ENCODE measurements around the gene ZNF710.

Gene ZNF710

DNA sequence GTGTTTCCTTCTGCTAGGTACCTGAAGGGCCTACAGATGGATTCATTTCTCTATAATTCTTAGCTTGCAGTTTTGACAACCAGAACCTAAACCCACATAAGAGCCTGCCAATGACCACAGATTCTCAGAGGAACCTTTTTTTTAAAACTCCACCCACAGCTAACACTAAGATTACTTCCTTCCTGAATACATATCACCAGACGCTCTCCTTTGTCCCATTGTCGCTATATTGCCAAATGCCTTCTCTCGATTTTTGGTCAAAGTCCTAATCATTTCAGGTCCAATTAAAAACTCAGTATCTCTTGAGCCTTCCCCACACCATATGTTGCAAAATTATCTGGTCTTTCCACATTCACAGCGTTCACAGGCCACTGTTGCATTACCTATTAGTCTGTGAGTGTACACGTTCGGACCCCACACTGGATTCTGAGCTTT, 12.4 kb downstream of the ZNF710 start:
- H3K27ac ChIP-seq: no peak overlapping the region
- no peak for DNase-seq (ENCODE audit: low read depth, low spot score)

DNA sequence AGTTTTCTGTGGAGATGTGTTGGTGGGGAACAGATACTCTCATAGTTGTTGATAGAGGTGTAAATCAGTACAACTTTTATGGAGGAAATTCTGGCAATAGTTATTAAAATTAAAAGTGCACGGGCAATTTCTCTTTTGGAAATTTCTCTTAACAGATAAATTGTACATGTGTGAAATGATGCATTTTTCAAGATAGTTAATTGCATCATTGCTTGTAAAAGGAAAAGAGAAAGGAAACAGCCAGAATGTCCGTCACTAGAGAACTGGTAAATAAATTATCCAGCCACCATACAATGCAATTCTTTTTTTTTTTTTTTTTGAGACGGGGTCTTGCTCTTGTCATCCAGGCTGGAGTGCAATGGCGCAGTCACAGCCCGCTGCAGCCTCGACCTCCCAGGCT, 14.2 kb downstream of the ZNF710 start:
- no peak for DNase-seq (ENCODE audit: low read depth, low spot score)
- peak overlapping the region; percentile 43 for H3K27ac ChIP-seq

DNA sequence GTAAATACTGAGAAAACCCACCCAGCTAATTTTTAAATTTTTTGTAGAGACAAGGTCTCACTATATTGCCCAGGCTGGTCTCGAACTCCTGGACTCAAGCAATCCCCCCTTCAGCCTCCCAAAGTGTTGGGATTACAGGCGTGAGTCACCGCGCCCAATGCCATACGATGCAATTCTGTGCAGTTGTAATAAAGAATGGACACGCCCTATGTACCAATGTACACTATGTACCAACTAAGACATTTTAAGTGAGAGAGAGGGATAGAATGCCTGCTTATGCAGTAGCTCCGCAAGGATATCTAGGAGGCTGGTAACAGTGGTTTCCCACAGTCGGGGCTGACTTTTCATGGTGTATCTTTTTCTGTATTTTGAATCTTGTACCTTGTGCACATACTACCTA, 14.6 kb downstream of the ZNF710 start:
- DNase-seq (ENCODE audit: low read depth, low spot score): no peak
- H3K27ac ChIP-seq: peak overlapping the region; percentile 43

DNA sequence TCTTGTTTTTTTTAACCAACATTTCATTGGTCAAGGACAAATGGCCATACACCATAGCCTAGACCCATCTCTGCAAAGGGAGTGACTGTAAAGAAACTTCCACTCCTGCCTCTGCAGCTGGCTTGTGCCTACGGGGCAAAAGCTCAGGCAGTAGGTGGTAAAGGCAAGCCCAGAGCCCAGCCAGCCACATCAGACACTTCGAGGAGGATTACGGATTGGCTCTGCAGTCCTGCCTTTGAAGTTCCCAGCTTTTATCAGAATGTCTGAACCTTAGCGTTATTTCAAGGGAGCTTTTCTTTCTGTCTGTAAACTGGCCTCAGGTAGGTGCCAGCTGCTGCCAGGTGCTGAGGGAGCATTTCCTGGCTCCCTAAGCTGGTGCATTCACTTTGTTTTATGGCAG, 15.6 kb downstream of the ZNF710 start:
- peak overlapping the region; percentile 43 for H3K27ac ChIP-seq
- DNase-seq (ENCODE audit: low read depth, low spot score): no peak

DNA sequence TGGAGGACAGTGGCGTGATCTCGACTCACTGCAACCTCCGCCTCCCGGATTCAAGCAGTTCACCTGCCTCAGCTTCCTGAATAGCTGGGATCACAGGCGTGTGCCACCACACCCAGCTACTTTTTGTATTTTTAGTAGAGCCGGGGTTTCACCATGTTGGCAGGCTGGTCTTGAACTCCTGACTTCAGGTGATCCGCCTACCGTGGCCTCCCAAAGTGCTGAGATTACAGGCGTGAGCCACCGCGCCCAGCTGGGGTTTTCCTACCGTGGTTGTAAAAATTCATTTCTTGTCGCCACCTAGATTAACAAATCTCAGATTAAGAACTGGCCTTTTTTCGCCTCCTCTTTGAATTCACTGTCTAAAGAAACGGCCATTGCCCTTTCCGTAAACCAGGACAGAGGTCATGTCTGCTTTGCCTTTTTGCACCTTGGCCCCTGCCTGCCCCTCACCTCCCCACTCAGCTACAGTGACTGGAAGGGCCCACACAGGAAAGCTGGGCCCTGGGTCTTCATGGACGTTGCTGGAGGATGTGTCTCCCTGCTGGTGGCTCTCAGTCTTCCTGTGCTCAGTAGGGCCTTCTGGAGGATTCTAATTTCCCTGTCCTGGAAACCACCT, 17.2 kb downstream of the ZNF710 start:
- no peak for DNase-seq (ENCODE audit: low read depth, low spot score)

DNA sequence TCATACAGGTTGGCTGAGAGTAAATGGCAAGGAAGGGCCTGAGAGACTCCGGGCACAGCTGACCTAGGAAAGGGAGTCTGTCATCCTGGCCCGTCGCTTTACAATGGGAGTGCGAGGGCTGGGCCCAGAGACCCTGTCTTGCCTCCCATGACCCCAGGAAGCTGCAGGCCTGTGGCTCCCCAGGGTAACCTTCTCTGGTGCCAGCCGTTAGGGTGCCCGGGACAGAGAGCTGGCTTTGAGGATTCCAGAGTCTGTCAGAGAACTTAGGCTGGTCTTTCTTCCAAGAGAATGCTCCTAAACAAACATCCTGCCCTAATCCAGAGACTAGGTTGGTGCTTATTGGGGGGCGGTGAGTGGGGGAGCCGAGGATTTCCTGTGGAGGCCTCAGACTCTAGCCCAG, 18.5 kb downstream of the ZNF710 start:
- no peak for DNase-seq (ENCODE audit: low read depth, low spot score)
- H3K27ac ChIP-seq: no peak overlapping the region

More for the DNA sequence above, 17.2 kb downstream of the ZNF710 start:
- H3K27ac ChIP-seq: no peak overlapping the region

DNA sequence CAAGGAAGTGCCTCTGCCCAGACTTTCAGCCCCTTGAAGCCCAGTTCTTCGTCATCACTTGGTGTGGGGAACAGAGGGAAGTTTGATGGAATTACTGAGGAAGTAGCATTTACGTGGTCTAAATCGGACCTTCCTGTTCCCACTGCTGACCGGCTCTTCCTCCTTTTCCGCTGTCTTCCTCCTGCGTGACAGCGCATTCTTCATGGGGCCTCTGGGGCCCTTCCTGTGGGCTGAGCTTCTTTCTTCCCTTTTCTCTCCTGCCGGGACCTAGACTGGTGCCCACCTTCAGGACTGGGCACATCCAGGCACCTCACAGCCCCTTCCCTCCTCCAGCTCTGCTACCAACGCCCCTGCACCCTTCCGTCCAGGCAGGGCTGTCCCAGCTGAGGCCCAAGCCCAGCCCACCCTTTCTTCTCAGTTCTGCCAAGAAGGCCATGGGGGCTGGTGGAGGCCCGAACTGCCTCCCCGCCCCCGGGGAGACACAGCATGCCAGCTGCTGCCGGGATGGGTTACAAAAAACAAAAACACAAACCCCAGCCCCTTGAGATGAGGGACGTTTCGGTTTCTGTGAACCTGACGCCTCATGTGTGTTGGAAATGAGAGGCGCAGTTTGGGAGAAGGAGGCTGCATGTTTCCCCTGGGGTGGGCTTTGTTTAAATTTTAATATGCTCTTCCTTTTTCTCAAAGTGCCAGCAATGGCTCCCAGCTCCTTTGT, 19.1 kb downstream of the ZNF710 start:
- H3K27ac ChIP-seq: no peak overlapping the region
- no peak for DNase-seq (ENCODE audit: low read depth, low spot score)

DNA sequence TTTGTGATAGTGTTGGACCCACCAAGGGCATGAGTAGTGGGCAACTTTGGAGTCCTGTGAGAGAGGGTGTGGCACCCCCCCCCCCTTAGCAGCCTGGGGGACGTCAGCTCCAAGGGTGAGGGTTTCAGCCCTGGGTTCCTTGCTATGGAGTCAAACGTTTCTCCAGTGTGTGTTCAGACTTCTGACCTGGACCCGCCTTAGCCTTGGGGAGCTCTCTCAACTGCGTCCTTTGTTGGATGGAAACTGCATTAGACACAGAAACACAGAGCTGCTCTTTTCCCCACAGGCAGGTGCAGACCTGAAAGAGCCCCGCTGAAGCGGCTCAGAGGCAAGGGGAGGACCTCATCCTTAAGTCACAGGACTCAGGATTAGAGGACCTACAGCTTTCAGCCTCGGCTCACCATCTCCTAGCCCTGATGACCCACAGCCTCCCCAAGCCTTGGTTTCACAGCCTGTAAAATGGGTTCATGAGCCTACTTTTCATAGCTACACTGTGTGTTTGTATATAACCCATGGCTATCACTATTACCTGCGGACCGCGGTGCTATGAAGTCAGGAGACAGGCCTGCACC, 19.9 kb downstream of the ZNF710 start:
- H3K27ac ChIP-seq: no peak overlapping the region
- DNase-seq (ENCODE audit: low read depth, low spot score): no peak

DNA sequence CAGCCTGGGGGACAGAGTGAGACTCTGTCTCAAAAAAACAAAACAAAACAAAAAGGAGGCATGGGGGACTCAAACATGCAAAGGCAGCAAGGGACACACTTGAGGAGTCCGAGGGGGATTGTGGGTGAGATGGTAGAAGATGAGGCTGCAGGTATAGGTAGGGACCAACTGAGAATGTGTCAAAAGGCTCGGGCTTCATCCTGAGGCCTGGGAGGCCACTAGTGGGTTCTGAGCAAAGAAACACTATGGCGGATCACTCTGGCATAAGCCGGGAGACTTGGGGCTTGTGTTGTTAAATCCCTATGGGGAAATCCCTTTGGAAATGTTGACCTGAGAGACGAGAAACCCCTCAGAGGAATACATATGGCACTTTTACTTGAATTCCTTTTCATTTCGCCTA, 21.2 kb downstream of the ZNF710 start:
- H3K27ac ChIP-seq: no peak overlapping the region
- DNase-seq (ENCODE audit: low read depth, low spot score): no peak

DNA sequence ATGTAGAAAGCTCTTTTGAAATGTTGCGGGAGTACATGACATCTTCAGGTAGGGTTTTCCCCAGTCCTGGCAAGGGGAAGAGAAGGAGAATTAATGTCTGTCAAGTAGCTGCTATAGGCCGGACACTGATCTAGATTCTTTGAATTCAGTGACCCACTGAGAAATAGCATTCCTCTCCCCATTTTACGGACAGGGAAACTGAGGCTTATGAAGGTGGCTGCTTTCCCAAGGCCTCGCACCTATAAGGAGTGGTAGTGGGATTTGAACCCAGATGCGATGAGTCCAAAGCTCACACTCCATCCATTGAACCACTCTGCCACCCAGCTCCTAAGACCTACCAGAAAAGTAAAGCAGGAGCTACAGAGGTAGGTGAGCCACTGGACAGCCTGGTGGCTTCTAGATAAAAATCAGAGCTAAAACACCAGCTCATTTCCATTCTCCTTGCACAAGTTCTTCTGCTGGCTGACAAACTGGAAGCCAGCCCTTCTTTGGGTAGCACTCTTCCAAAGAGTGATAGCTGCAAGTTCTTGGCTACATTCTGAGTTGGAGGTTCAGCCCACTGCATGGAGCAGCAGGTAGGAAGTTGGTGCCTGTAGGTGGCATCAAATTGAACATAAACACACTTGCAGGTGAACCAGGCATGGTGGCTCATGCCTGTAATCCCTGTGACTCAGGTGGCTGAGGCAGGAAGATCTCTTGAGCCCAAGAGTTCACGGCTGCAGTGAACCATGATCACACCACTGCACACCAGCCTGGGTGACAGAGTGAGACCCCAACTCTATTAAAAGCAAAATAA, 22.0 kb downstream of the ZNF710 start:
- H3K27ac ChIP-seq: no peak overlapping the region
- no peak for DNase-seq (ENCODE audit: low read depth, low spot score)

DNA sequence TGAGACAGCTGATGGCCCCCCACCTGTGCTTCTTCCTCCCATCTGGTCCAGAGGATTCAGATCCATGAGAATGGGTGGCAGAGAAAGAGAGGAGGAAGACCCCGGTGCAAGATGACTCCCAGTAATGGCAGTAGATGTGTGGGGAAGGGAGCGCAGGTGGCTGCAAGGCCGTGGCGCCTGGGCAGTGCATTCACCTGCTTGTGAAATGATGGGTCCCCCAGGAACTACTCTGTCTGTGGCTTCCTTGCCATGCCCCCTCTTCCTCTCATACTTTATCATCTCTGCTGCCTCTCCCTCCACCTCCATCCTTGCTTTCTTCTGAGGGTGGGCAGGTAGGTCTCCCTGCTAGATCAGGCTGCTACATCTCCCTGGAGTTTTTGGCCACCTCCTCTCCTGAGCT, 23.3 kb downstream of the ZNF710 start:
- no peak overlapping the region for H3K27ac ChIP-seq
- DNase-seq (ENCODE audit: low read depth, low spot score): no peak

DNA sequence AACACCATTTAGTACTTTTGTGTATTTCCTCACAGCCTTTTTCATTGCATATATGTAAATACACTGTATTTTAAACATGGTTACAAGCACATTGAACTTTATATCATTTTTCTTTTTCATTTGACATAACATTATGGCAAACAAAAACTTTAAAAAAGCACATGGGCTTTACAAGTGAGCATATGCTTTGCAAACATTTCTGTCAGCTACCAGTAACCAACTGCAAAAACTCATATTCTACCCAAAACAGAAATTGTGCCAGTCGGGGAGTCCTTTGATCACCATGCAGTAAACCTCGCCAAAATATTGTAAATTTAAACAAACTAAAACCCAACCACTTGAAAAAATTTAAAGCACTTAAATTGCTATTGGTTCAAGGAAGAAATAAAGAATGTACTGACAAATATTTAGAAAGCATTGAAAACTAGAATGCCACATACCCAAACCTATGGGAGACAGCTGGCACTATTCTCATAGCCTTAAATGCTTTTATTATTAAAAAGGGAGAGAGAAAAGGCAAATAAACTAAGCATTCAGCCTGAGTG, 24.4 kb downstream of the ZNF710 start:
- no peak for DNase-seq (ENCODE audit: low read depth, low spot score)
- no peak overlapping the region for H3K27ac ChIP-seq

DNA sequence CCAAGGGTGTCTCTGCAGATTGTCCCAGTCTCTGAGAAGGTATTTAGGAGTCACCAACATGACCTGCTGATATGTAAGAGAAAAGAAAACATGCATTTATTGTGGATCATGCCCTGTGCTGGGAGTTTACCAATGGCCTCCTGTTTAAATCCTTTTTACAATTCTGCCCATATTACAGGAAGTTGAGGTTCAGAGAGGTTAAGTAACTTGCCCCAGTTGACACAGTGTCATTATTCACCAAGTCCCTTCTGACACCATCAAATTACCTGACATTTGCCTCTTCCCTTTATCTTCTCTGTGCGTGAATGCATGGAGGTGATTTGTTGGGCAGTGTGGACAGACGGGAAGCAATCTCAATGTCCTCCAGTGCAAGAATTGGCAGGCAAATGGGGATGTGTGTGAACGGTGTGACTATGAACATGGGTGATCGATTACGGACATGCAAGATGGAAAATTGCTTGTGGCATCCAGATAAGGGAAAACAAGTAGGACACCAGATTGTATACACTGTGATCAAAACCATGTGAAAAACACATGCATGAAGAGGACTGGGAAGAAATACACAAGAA, 27.3 kb downstream of the ZNF710 start:
- DNase-seq (ENCODE audit: low read depth, low spot score): no peak

DNA sequence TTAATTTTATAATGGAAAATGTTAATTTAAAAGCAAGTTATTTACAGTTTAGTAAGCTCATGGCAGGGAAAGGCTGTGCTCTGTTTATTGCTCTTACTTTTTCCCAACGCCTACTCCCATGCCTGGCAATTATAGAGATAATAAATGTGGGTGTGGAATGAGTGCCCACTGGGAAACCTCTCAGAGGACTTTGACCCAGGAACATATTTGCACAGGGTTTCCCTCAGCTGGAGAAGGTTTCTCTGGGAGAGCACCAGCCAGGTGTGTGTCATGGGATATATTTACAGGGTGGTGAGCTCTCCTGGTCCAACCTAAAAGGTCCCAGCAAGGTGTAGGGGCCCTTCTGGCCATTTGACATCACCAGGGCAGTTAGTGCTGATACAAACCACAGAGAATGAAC, 27.9 kb downstream of the ZNF710 start:
- H3K27ac ChIP-seq: no peak overlapping the region
- DNase-seq (ENCODE audit: low read depth, low spot score): no peak

More for the DNA sequence above, 27.3 kb downstream of the ZNF710 start:
- H3K27ac ChIP-seq: no peak overlapping the region

DNA sequence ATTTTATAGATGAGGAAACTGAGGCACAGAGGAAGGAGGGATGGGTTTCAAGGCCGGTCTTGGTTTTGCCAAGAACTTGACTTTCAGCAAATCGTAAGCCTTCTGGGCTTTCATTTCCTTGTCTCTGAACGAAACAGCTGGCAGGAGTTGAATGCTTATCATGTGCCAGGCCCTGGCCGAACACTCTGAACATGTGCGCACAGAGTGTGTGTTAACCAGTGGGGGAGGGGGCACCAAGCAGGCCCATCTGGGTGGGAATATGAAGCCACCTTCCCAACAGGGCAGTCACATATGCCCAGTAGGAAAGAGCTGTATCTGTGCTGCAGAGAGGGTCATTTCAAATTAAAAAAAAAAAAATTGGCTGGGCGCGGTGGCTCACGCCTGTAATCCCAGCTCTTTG, 29.3 kb downstream of the ZNF710 start:
- no peak overlapping the region for H3K27ac ChIP-seq
- no peak for DNase-seq (ENCODE audit: low read depth, low spot score)

DNA sequence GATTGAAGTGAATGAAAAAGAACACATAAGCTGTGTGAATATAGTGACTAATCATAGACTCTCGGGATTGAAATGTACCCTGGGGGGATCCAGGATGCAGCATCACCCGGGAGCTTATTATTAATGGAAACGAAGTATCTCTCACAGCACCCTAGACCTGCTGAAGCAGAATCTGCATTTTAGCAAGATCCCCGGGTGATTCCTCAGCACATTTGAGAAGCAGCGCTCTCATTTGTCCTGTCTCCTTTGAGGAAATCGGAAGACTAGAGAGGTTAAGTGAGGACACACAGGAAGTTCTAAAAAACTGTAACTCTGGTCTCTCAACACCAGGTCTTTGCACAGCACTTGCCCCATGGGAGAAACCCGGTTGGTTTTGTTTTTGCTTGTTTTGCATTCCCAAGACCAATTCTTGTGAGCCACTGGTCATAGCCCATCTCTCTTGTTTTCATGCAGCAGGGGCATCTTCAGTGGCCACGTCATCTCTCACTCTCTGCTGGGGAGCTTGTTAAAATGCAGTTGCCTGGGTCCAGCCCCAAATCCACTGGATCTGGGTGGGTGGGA, 30.2 kb downstream of the ZNF710 start:
- no peak overlapping the region for H3K27ac ChIP-seq
- DNase-seq (ENCODE audit: low read depth, low spot score): no peak

DNA sequence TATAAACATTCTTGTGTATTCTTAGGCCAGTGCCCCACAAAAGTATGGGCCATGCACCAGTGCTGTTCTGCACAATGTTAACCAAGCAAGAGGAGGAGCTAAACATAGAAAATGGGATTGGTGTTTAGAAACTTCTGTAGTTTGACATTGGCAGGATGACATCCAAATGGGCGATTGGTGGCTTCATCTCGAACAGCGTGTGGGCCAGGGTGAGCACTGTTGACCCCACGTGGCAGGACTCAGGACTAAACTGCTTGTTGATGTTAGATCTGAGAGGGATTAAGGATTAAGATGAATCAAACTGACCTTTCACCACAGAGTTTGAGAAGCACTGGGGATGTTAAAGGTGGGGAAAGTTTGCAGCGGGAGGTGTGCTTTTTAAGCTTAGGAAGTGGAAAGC, 31.9 kb downstream of the ZNF710 start:
- peak overlapping the region; percentile 70 for H3K27ac ChIP-seq
- no peak for DNase-seq (ENCODE audit: low read depth, low spot score)

DNA sequence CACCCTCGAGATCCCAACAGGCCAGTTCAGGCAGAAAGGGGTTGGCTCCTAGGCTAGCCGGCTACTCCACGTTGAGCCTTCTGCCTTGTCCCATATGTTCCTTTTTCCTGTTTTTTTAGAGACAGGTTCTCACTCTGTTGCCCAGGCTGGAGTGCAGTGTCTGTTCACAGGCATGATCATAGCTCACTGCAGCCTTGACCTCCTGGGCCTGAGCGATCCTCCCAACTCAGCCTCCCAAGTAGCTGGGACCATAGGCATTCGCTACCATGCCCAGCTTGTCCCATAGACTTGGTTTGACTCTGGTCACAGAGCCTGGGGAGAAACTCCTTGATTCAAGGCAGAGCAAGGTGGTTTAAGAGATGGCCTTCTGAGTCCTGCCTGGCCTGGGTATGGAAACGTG, 32.3 kb downstream of the ZNF710 start:
- no peak for DNase-seq (ENCODE audit: low read depth, low spot score)
- peak overlapping the region; percentile 70 for H3K27ac ChIP-seq

DNA sequence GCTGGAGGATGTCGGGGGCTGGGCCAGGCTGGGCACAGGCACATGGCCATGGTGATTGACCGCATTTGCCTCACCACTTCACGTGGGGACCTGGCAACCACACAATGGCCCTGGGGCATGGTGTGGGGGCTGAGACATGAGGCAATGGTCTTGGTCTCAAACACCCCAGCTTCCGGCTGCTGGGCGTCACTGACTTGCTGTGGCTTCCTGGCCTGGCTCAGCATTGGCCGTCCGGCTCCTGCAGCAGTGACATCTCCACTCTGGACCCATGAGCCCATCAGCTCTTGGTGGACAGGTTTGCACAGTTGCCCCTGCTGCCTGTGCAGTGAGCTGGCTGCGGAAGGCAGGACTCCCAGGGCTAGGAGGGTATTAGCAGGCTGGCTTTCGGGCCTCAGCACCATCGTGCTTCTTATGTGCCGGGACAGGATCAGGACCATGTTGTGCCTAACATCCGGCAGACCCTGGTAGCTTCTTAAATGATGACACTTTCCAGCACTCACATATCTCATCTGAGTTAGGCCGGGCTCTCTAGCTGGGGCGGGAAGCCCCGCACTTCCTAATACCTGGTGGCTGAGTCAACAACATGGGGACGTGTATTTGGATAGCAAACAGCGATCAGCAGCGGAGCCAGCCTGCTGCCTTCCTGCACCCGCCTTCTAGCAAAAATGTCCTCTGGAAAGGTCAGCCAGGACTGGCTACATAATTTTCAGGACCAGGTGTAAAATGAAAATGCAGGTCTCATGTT, 34.1 kb downstream of the ZNF710 start:
- no peak for DNase-seq (ENCODE audit: low read depth, low spot score)
- peak overlapping the region; percentile 70 for H3K27ac ChIP-seq

Measured in epithelial cell of prostate (primary cell).